Astrocyte (in vitro differentiated cells and primary cell): ENCODE data around the gene MYOZ1. TPM values are rescaled to one million over a fixed set of nuclear protein-coding genes. Genes with fewer than 3 reads are reported as not detected.

Experiments
- DNase-seq: peaks from one replicate; pipeline ENCODE4 v3.0.0-alpha.2; 2010; ENCODE audit warnings: low read depth
- FAIRE-seq: peaks from 2 replicates; lab custom pipeline; 2011; peaks lifted over from hg19 to GRCh38; lab: Jason Lieb, UNC
- H2AFZ ChIP-seq: 2 replicates; pipeline ENCODE4 v1.6.0; 2012; ENCODE audit warnings: low read depth, low read length, inconsistent platforms
- H3K27ac ChIP-seq: 2 replicates; pipeline ENCODE4 v1.5.1; 2011; ENCODE audit warnings: low read depth, low read length, inconsistent platforms
- H3K27me3 ChIP-seq: 2 replicates; pipeline ENCODE4 v1.6.0; 2011; ENCODE audit warnings: low read length, inconsistent platforms; ENCODE audit not compliant: insufficient read depth
- H3K36me3 ChIP-seq: 2 replicates; pipeline ENCODE4 v1.5.1; 2011; ENCODE audit warnings: low read length, inconsistent platforms; ENCODE audit not compliant: insufficient read depth
- H3K4me1 ChIP-seq: 2 replicates; pipeline ENCODE4 v1.5.1; 2011; ENCODE audit warnings: low read length, inconsistent platforms; ENCODE audit not compliant: insufficient read depth
- H3K4me2 ChIP-seq: 2 replicates; pipeline ENCODE4 v1.6.0; 2012; ENCODE audit warnings: low read length, inconsistent platforms
- H3K4me3 ChIP-seq: 2 replicates; pipeline ENCODE4 v1.5.1; 2011; ENCODE audit warnings: low read depth, mild to moderate bottlenecking, low read length, inconsistent platforms; ENCODE audit not compliant: insufficient read depth
- H3K79me2 ChIP-seq: 2 replicates; pipeline ENCODE4 v1.6.0; 2012; ENCODE audit warnings: mild to moderate bottlenecking, low read length, inconsistent platforms; ENCODE audit not compliant: insufficient read depth
- H3K9ac ChIP-seq: 2 replicates; pipeline ENCODE4 v1.6.0; 2012; ENCODE audit warnings: mild to moderate bottlenecking, low read length, inconsistent platforms
- H3K9me3 ChIP-seq: 2 replicates; pipeline ENCODE4 v1.5.1; 2012; ENCODE audit warnings: low read depth, mild to moderate bottlenecking, low read length, inconsistent platforms; ENCODE audit not compliant: insufficient read depth
- H4K20me1 ChIP-seq: 2 replicates; pipeline ENCODE4 v1.6.0; 2012; ENCODE audit warnings: low read length, inconsistent platforms; ENCODE audit not compliant: insufficient read depth
- H3K27ac Mint-ChIP-seq: one replicate; pipeline ENCODE4 v1.8.0; 2021; ENCODE audit warnings: mild to moderate bottlenecking, mixed read lengths; ENCODE audit not compliant: unreplicated experiment
- H3K27me3 Mint-ChIP-seq: one replicate; pipeline ENCODE4 v1.8.0; 2021; ENCODE audit warnings: low read depth, mixed read lengths; ENCODE audit not compliant: unreplicated experiment
- H3K36me3 Mint-ChIP-seq: one replicate; pipeline ENCODE4 v1.8.0; 2021; ENCODE audit warnings: low read depth, mixed read lengths; ENCODE audit not compliant: unreplicated experiment
- H3K4me1 Mint-ChIP-seq: one replicate; pipeline ENCODE4 v1.8.0; 2021; ENCODE audit warnings: low read depth, mixed read lengths; ENCODE audit not compliant: unreplicated experiment
- H3K4me3 Mint-ChIP-seq: one replicate; pipeline ENCODE4 v1.8.0; 2021; ENCODE audit warnings: mild to moderate bottlenecking, moderate library complexity, mixed read lengths; ENCODE audit not compliant: unreplicated experiment
- H3K9me3 Mint-ChIP-seq: one replicate; pipeline ENCODE4 v1.8.0; 2021; ENCODE audit warnings: mild to moderate bottlenecking, mixed read lengths; ENCODE audit not compliant: unreplicated experiment
- CTCF ChIP-seq: IDR thresholded peaks from 2 replicates; pipeline ENCODE4 v1.5.1; 2011; ENCODE audit warnings: low read depth, mild to moderate bottlenecking, inconsistent platforms, low read length, moderate library complexity; ENCODE audit not compliant: insufficient read depth
- EZH2 ChIP-seq: IDR thresholded peaks from 2 replicates; pipeline ENCODE4 v1.6.1; 2012; ENCODE audit warnings: mild to moderate bottlenecking, low read length, inconsistent platforms; ENCODE audit not compliant: insufficient read depth
- total RNA-seq: library from RNA; stranded (reverse); gene quantifications from 2 replicates; pipeline ENCODE4 v1.2.1, GENCODE V29; 2021

The MYOZ1 gene
- total RNA-seq, 1 donor from 2014 or later, result 2.2 TPM

DNA sequence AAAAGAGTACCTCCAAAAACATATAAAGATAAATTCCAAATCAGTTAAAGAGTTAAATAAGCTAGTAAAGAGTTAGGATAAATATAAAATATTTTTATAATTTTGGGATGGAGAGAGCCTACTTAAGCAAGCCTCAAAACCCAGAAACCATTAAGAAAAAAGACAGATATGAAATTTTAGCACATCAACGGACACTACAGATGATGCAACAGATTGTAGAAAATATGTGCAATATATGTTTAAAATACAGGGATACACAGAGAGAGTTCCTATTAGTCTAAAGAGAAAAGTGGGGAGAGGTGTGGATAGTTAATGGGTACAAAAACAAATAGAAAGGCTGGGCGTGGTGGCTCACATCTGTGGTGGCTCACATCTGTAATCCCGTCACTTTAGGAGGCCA lies 26.6 kb downstream of the MYOZ1 start:
- no peak for FAIRE-seq
- Mint-ChIP-seq H3K4me3 (no peak overlapping the region), H3K4me1 (no peaks in the 10 kb centered on the region), H3K27ac (no peak overlapping the region), H3K9me3 (no peaks in the 10 kb centered on the region), H3K27me3 (no peaks in the 10 kb centered on the region), H3K36me3 (no peaks in the 10 kb centered on the region)
- Histone ChIP-seq H3K4me3 (no peak overlapping the region), H3K27ac (no peak overlapping the region), H2AFZ (no peak overlapping the region), H3K36me3 (no peaks in the 10 kb centered on the region), H3K9ac (no peak overlapping the region), H3K27me3 (no peaks in the 10 kb centered on the region), H4K20me1 (no peaks in the 10 kb centered on the region), H3K9me3 (no peaks in the 10 kb centered on the region), H3K4me1 (no peaks in the 10 kb centered on the region), H3K4me2 (no peak overlapping the region), H3K79me2 (no peaks in the 10 kb centered on the region)
- DNase-seq, result no peak
- TF ChIP-seq CTCF, result no peak
- TF ChIP-seq EZH2, result no peak

- H3K36me3 Mint-ChIP-seq, result no peaks in the 10 kb centered on the region
- Histone ChIP-seq H3K4me2 (no peak overlapping the region), H3K9me3 (no peaks in the 10 kb centered on the region), H3K27me3 (no peaks in the 10 kb centered on the region), H3K4me3 (no peak overlapping the region), H3K4me1 (no peaks in the 10 kb centered on the region), H2AFZ (no peak overlapping the region), H4K20me1 (no peaks in the 10 kb centered on the region), H3K27ac (no peak overlapping the region), H3K9ac (no peak overlapping the region), H3K36me3 (no peaks in the 10 kb centered on the region), H3K79me2 (no peaks in the 10 kb centered on the region)
- no peaks in the 10 kb centered on the region for H3K27me3 Mint-ChIP-seq
- H3K4me1 Mint-ChIP-seq, result no peaks in the 10 kb centered on the region
- H3K4me3 Mint-ChIP-seq, result no peak overlapping the region
- FAIRE-seq (no peak), DNase-seq (no peak)
- H3K9me3 Mint-ChIP-seq, result no peaks in the 10 kb centered on the region
- TF ChIP-seq CTCF, result no peak
- no peak for TF ChIP-seq EZH2
- H3K27ac Mint-ChIP-seq, result no peak overlapping the region
Observed at GRCh38 chr10:73609116-73609515, 32.2 kb downstream of the MYOZ1 start.

DNA sequence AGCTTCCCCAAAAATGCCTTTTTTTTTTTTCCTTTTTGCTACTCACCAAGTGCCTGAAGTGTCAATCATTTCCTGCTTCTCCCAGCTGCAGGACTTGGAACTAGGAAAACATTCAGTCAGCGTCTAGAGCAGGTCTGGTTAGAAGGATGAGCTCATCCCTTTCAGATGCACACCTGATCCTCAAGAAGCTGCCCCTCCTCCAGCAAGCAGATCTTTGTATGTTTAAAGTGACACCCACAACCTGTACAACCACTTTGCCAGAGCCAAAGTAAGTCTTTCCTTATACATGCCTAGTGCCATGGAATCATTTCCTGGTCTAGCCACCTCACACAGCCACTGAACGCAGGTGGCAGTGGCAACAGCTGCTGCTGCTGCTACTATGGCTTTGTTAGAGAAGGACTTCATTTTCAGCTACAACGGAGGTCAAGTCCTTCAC lies 39.8 kb downstream of the MYOZ1 start:
- no peak overlapping the region for H3K4me3 ChIP-seq
- H3K4me2 ChIP-seq, result peak overlapping the region; percentile 1
- peak overlapping the region; percentile 4 for H2AFZ ChIP-seq
- no peak overlapping the region for H3K9ac ChIP-seq
- peaks cover 12% of the 10 kb centered on the region for H3K4me1 ChIP-seq
- no peaks in the 10 kb centered on the region for H3K79me2 ChIP-seq
- Mint-ChIP-seq H3K4me1 (peaks cover 19% of the 10 kb centered on the region), H3K4me3 (peak overlapping the region; percentile 70), H3K27ac (peak overlapping the region; percentile 97), H3K27me3 (no peaks in the 10 kb centered on the region), H3K36me3 (no peaks in the 10 kb centered on the region), H3K9me3 (no peaks in the 10 kb centered on the region)
- no peak overlapping the region for H3K27ac ChIP-seq
- DNase-seq, result peak; percentile 55
- no peak for TF ChIP-seq EZH2
- TF ChIP-seq CTCF, result no peak
- no peaks in the 10 kb centered on the region for H3K9me3 ChIP-seq
- H3K36me3 ChIP-seq, result no peaks in the 10 kb centered on the region
- no peaks in the 10 kb centered on the region for H4K20me1 ChIP-seq
- no peaks in the 10 kb centered on the region for H3K27me3 ChIP-seq
- no peak for FAIRE-seq
